ENCODE measurements around the gene HHIPL1.

HHIPL1 gene

DNA sequence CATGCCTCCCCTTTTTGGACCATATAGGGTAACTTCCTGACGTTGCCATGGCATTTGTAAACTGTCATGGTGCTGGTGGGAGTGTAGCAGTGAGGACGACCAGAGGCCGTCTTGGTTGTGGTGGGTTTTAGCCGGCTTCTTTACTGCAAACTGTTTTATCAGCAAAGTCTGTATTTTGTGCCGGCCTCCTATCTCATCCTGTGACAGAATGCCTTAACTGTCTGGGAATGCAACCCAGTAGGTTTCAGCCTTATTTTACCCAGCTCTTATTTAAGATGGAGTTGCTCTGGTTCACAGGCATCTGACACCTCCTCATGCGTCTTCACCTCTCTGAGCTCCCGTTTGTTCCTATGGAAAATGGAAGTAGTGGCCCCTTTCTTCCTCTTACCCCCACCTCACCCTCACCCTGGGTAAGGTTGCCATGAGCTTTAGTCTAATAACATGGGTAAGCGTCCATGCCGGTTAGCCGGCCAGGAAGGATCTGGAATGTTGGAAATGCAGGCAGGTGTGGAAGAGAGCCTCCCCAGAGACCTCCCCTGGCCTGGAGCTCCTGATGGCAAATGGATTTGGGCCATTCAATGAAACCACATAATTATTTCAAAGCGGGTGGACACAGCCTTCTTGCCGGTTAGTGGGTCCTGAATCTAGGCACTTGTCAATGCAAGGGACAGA, 18.6 kb downstream of the HHIPL1 start:
- DNase-seq = no peak

- no peak for DNase-seq
These were observed 19.4 kb downstream of the HHIPL1 start for GRCh38 chr14:99664058-99664936.

- no peak for DNase-seq
These were observed 20.0 kb downstream of the HHIPL1 start for GRCh38 chr14:99664937-99665273.

- DNase-seq = no peak
These were observed 21.6 kb downstream of the HHIPL1 start for GRCh38 chr14:99666533-99666932.

DNA sequence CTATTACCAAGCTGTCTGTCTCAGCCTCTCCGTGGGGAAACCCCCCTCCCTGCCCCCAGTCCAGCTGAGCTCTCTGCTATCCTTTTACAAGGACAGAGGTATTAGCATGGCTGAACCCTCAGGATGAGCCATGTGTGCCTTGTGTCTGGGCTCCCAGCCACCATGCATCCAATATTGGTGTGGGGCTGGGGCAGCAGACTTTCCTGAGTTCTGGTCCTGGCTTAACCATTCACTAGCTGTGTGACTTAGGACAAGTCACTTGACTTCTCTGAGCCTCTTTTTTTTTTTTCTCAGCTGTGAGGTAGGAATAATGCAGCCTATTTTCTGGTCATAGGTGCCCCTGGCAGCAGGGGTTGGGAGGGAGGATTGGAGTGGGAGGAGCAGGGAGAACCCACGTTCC, 22.1 kb downstream of the HHIPL1 start:
- DNase-seq = no peak

GRCh38 chr14:99667821-99668220, 22.9 kb downstream of the HHIPL1 start:
- DNase-seq = no peak

DNA sequence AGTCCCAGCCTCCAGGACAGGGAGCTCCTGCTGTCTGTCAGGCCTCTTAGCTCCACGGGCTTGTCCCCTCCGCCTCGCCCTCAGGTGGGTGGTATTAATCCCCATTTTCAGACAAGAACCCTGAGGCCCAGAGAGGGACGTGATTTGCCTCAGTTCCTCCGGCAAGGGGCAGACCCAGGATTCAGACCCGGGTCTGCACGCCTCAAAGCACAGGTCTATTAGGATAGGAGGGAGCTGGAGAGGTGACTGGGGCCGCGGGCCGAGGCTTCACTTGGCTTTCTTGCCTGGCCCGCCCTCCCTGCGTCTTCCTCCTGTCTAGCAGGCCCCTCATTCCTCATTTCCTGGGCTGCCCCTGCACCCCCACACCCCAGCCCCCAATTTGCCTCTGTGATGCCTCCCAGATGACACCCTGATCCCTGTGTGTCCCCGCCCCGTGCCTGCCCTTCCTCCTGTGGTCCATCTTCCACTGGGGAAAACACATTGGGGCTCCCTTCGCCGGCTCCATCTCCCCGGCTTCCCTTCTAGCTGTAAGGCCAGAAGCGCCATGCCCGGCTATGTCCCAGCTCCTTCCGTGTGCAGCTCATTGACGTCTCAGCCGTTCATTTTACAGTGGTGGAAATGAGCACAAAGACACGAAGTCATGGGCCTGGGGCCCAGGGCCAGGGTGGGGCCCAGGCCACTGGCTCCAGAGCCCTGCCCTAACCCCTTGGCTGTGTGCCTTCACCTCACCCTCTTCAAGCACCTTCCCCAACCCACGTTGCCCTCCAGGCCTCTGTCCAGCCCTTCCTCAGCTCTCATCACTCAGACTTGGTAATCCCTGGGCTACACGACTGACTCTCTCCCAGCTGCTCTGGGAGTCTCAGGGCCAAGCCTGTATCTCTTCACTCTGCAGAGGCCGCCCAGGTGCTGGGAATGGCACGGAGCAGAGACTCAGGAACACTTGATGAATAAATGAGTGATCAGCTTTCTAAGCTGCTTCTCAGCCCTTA, 23.7 kb downstream of the HHIPL1 start:
- DNase-seq = no peak

DNA sequence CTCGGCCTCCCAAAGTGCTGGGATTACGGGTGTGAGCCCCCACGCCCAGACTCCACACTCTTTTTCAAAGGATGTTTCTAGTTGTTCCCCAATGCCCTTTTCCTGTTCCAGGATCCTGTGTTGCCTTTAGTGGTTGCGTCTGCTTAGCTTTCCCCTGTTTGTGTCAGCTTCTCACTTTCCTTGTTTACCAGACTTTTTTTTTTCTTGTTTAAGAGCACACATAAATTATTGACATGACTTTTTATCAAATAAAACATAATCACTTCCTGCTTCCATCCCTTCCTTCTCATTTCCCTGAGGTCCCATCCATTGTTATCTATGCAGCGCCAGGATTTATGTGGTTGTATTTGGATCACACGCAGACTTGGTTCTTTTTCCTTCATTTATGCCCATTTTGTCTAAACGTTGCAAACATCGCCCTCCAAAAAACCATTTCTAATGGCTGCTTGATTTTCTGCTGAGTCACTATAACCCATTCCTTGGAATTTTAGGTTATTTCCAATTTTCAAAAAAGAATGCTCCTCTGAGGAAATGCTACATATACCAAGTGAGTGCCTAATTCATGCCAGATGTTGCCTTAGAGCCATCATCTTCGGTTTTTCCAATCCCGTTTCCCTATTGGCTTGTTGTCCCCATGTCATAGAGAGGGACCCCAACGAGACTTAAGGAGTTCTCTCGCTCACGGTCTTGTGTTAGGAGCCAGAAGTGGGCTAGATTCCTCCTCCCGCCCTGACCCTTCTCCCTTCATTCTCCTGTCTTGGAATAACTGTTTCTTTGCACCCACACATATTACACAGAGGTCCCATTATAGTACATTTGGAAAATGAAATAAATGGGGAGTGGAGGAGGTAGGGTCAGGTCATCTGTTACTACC, 25.7 kb downstream of the HHIPL1 start:
- no peak for DNase-seq

GRCh38 chr14:99671235-99672224, 26.6 kb downstream of the HHIPL1 start:
- no peak for DNase-seq

GRCh38 chr14:99672506-99673304, 27.8 kb downstream of the HHIPL1 start:
- DNase-seq = no peak

- DNase-seq = no peak
These were observed 28.6 kb downstream of the HHIPL1 start for GRCh38 chr14:99673305-99674063.

- DNase-seq = no peak
These were observed 29.2 kb downstream of the HHIPL1 start for GRCh38 chr14:99674064-99674650.

DNA sequence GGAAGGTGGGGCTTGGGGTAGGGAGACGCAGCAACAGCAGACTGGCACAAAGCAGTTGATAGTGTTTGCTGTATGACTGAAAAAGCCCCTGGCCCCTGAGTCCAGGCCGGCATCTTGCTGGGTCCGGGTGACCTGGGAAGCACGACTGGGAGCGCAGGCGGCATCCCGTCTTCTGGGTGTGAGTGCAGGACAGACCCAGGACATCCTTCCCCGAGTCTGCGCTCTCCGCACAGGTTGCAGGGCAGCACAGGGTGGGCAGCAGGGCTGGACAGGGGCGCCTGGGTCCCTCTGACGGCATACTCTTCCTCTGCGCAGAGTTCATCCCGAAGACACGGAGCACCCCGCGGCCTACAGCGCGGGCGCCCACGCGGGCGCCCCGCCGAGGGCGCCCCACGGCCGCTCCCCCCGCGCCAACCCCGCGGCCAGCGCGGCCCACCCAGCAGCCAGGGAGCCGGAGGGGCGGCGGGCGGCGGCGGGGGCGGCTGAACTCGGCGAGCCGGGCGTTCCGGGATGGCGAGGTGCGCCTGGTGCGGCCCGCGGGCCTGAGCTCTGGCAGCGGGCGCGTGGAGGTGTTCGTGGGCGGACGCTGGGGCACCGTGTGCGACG, 29.9 kb downstream of the HHIPL1 start:
- no peak for DNase-seq

- DNase-seq = no peak
These were observed 30.5 kb downstream of the HHIPL1 start for GRCh38 chr14:99675382-99675835.

GRCh38 chr14:99675951-99676350, 31.0 kb downstream of the HHIPL1 start:
- no peak for DNase-seq

- no peak for DNase-seq
These were observed 31.7 kb downstream of the HHIPL1 start for GRCh38 chr14:99676657-99677056.

DNA sequence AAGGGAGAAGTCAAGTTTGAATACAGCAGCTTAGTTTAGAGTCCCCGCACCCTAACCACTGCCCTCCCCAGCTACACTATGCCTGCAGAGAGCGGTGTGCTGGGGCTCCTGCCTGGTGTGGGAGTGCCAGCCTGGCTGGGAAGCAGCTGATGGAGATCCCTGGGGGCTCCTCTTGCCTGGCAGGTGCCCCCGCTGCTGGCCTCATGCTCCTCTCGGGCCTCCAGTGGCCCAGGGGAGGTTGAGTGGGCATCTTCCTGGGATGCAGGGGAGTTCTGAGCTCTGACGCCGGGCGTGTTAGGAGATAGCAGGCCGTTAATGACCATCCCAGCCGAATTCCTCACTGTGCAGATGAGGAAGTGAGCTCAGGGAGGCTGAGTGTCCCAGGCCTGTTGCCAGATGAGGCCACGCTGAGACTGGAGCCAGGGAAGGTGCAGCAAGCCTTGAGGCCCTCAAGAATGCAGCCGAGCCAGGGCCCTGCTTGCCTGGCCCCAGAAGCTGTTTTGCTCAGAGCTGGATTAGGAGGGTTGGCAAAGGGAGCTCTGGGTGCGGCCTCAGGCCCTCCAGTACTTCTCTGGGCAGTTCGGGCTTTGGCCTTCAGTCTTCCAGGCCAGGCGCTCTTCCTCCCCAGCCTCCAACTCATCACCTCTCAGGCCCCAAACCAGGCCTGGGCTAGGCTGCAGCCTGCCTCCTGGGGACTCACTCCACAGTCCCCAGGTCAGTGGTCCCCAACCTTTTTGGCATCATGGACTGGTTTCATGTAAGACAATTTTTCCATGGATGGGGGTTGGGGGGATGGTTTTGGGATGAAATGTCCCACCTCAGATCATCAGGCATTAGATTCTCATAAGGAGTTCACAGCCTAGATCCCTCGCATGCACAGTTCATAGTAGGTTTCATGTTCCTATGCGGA, 32.6 kb downstream of the HHIPL1 start:
- DNase-seq = no peak

Data from activated CD4-positive, alpha-beta T cell treated with anti-CD3 and anti-CD28 coated beads, Interleukin-2, amount 50 U/mL, for 1 hour (primary cell).